SHP77 treated with DMSO at 0.1 percent for 48 hours (cell line): Measurements from ENCODE around the gene NLGN4Y.

ENCODE experiments used
- DNase-seq: peaks from one replicate; lab custom pipeline; 2025; lab: John Stamatoyannopoulos, UW

The NLGN4Y gene

GRCh38 chrY:14524272-14525231, at the start of gene NLGN4Y:
Gene NLGN4Y (plus strand): TSS chrY:14524529. CDS start chrY:14622120, 97,591 bp downstream.
- no peak for DNase-seq

GRCh38 chrY:14485935-14486334, 38.4 kb upstream of the NLGN4Y start:
- no peak for DNase-seq

GRCh38 chrY:14490226-14490625, 34.1 kb upstream of the NLGN4Y start:
- DNase-seq: no peak

- no peak for DNase-seq
These were observed 26.3 kb upstream of the NLGN4Y start for GRCh38 chrY:14498071-14498470.

GRCh38 chrY:14504592-14504991, 19.7 kb upstream of the NLGN4Y start:
- DNase-seq: no peak

- DNase-seq: no peak
These were observed 1.9 kb upstream of the NLGN4Y start for GRCh38 chrY:14522379-14522950.

GRCh38 chrY:14523491-14524271, 648 bp upstream of the NLGN4Y start:
- no peak for DNase-seq

GRCh38 chrY:14525315-14525714, 986 bp downstream of the NLGN4Y start:
- no peak for DNase-seq

- no peak for DNase-seq
These were observed 4.0 kb downstream of the NLGN4Y start for GRCh38 chrY:14528361-14528760.

GRCh38 chrY:14536703-14537102, 12.4 kb downstream of the NLGN4Y start:
- no peak for DNase-seq

GRCh38 chrY:14543506-14543905, 19.2 kb downstream of the NLGN4Y start:
- no peak for DNase-seq

GRCh38 chrY:14581294-14581693, 57.0 kb downstream of the NLGN4Y start:
- no peak for DNase-seq

- no peak for DNase-seq
These were observed 62.4 kb downstream of the NLGN4Y start for GRCh38 chrY:14586725-14587124.

GRCh38 chrY:14601372-14601771, 77.0 kb downstream of the NLGN4Y start:
- DNase-seq: no peak

- DNase-seq: no peak
These were observed 93.3 kb downstream of the NLGN4Y start for GRCh38 chrY:14617625-14618024.

- DNase-seq: no peak
These were observed 94.2 kb downstream of the NLGN4Y start for GRCh38 chrY:14618513-14618912.

GRCh38 chrY:14628208-14628607, 103.9 kb downstream of the NLGN4Y start:
- no peak for DNase-seq

- no peak for DNase-seq
These were observed 107.3 kb downstream of the NLGN4Y start for GRCh38 chrY:14631676-14632075.

- no peak for DNase-seq
These were observed 109.4 kb downstream of the NLGN4Y start for GRCh38 chrY:14633718-14634117.

GRCh38 chrY:14634954-14635353, 110.6 kb downstream of the NLGN4Y start:
- DNase-seq: no peak

GRCh38 chrY:14637551-14637950, 113.2 kb downstream of the NLGN4Y start:
- DNase-seq: no peak

GRCh38 chrY:14641853-14642252, 117.5 kb downstream of the NLGN4Y start:
- DNase-seq: no peak
